Measurements from ENCODE around the gene USP48.
"Not testable (repeated sequence)": the region's sequence is repeated elsewhere in the genome, so short reads cannot be mapped to it uniquely, and the experiment has no call there.

USP48 gene

GRCh38 chr1:21829294-21829693, 46.3 kb upstream of the USP48 start:
- H4K20me1 ChIP-seq (ENCODE audit: insufficient read depth, low read length), result no peaks in the 10 kb centered on the region
- H3K36me3 ChIP-seq (replicated peaks; ENCODE audit: low read depth, low read length), result peaks cover 8% of the 10 kb centered on the region
- H3K79me2 ChIP-seq (ENCODE audit: low read length), result no peaks in the 10 kb centered on the region
- no peak overlapping the region for H3K4me2 ChIP-seq (ENCODE audit: low read length)
- no peak overlapping the region for H2AFZ ChIP-seq (ENCODE audit: low read depth, low read length)
- no peaks in the 10 kb centered on the region for H3K27me3 ChIP-seq (ENCODE audit: low read depth, low read length)
- no peak overlapping the region for H3K4me3 ChIP-seq (ENCODE audit: low read length)
- no peaks in the 10 kb centered on the region for H3K4me1 ChIP-seq (ENCODE audit: low read length)
- no peak overlapping the region for H3K27ac ChIP-seq (ENCODE audit: low read length)
- TF ChIP-seq EZH2phosphoT487 (IDR thresholded peaks at IDR 0.05; ENCODE audit: low read depth) (no peak), CTCF (IDR thresholded peaks at IDR 0.05; ENCODE audit: low read depth, low read length) (no peak)
- H3K9me3 ChIP-seq (ENCODE audit: insufficient read depth, low read length), result no peaks in the 10 kb centered on the region
- H3K9ac ChIP-seq (ENCODE audit: low read length), result no peak overlapping the region

- no peaks in the 10 kb centered on the region for H3K27me3 ChIP-seq (ENCODE audit: low read depth, low read length)
- no peak overlapping the region for H3K27ac ChIP-seq (ENCODE audit: low read length)
- no peaks in the 10 kb centered on the region for H3K9me3 ChIP-seq (ENCODE audit: insufficient read depth, low read length)
- no peaks in the 10 kb centered on the region for H4K20me1 ChIP-seq (ENCODE audit: insufficient read depth, low read length)
- H3K36me3 ChIP-seq (replicated peaks; ENCODE audit: low read depth, low read length), result peaks cover 2% of the 10 kb centered on the region
- no peaks in the 10 kb centered on the region for H3K79me2 ChIP-seq (ENCODE audit: low read length)
- no peak overlapping the region for H2AFZ ChIP-seq (ENCODE audit: low read depth, low read length)
- TF ChIP-seq CTCF (IDR thresholded peaks at IDR 0.05; ENCODE audit: low read depth, low read length) (no peak), EZH2phosphoT487 (IDR thresholded peaks at IDR 0.05; ENCODE audit: low read depth) (no peak)
- H3K4me3 ChIP-seq (ENCODE audit: low read length), result no peak overlapping the region
- no peak overlapping the region for H3K9ac ChIP-seq (ENCODE audit: low read length)
- H3K4me1 ChIP-seq (ENCODE audit: low read length), result no peaks in the 10 kb centered on the region
- H3K4me2 ChIP-seq (ENCODE audit: low read length), result no peak overlapping the region
Observed at GRCh38 chr1:21828506-21829210, 45.7 kb upstream of the USP48 start.

GRCh38 chr1:21828075-21828474, 45.1 kb upstream of the USP48 start:
- no peaks in the 10 kb centered on the region for H3K27me3 ChIP-seq (ENCODE audit: low read depth, low read length)
- no peak overlapping the region for H3K9ac ChIP-seq (ENCODE audit: low read length)
- TF ChIP-seq EZH2phosphoT487 (IDR thresholded peaks at IDR 0.05; ENCODE audit: low read depth), result no peak
- no peak for TF ChIP-seq CTCF (IDR thresholded peaks at IDR 0.05; ENCODE audit: low read depth, low read length)

GRCh38 chr1:21827141-21827679, 44.3 kb upstream of the USP48 start:
- Histone ChIP-seq H2AFZ (ENCODE audit: low read depth, low read length) (no peak overlapping the region), H3K36me3 (replicated peaks; ENCODE audit: low read depth, low read length) (no peaks in the 10 kb centered on the region), H3K4me2 (ENCODE audit: low read length) (no peak overlapping the region), H3K79me2 (ENCODE audit: low read length) (no peaks in the 10 kb centered on the region), H3K9me3 (ENCODE audit: insufficient read depth, low read length) (no peaks in the 10 kb centered on the region), H3K27me3 (ENCODE audit: low read depth, low read length) (no peaks in the 10 kb centered on the region), H3K9ac (ENCODE audit: low read length) (no peak overlapping the region), H4K20me1 (ENCODE audit: insufficient read depth, low read length) (no peaks in the 10 kb centered on the region), H3K4me3 (ENCODE audit: low read length) (no peak overlapping the region), H3K4me1 (ENCODE audit: low read length) (no peaks in the 10 kb centered on the region), H3K27ac (ENCODE audit: low read length) (no peak overlapping the region)
- TF ChIP-seq CTCF (IDR thresholded peaks at IDR 0.05; ENCODE audit: low read depth, low read length) (no peak), EZH2phosphoT487 (IDR thresholded peaks at IDR 0.05; ENCODE audit: low read depth) (no peak)

More at GRCh38 chr1:21828075-21828474, 45.1 kb upstream of the USP48 start:
- Histone ChIP-seq H3K4me1 (ENCODE audit: low read length) (no peaks in the 10 kb centered on the region), H2AFZ (ENCODE audit: low read depth, low read length) (no peak overlapping the region), H3K4me2 (ENCODE audit: low read length) (no peak overlapping the region), H3K4me3 (ENCODE audit: low read length) (no peak overlapping the region), H3K36me3 (replicated peaks; ENCODE audit: low read depth, low read length) (no peaks in the 10 kb centered on the region), H3K79me2 (ENCODE audit: low read length) (no peaks in the 10 kb centered on the region), H3K9me3 (ENCODE audit: insufficient read depth, low read length) (no peaks in the 10 kb centered on the region), H4K20me1 (ENCODE audit: insufficient read depth, low read length) (no peaks in the 10 kb centered on the region), H3K27ac (ENCODE audit: low read length) (no peak overlapping the region)

GRCh38 chr1:21826694-21827093, 43.7 kb upstream of the USP48 start:
- H2AFZ ChIP-seq (ENCODE audit: low read depth, low read length); H3K79me2 ChIP-seq (ENCODE audit: low read length); H3K27me3 ChIP-seq (ENCODE audit: low read depth, low read length); H3K4me2 ChIP-seq (ENCODE audit: low read length); H3K9me3 ChIP-seq (ENCODE audit: insufficient read depth, low read length); H3K27ac ChIP-seq (ENCODE audit: low read length); H3K4me1 ChIP-seq (ENCODE audit: low read length); H4K20me1 ChIP-seq (ENCODE audit: insufficient read depth, low read length); H3K36me3 ChIP-seq (replicated peaks; ENCODE audit: low read depth, low read length); H3K9ac ChIP-seq (ENCODE audit: low read length); H3K4me3 ChIP-seq (ENCODE audit: low read length): not testable (repeated sequence)
